Inflammatory macrophage treated with lipopolysaccharide for 4 hours (primary cell): Measurements from ENCODE around the gene PPP3CA.

Experiments used
- DNase-seq: peaks from one replicate; pipeline ENCODE4 v3.0.0-alpha.2; 2020

PPP3CA gene

DNA sequence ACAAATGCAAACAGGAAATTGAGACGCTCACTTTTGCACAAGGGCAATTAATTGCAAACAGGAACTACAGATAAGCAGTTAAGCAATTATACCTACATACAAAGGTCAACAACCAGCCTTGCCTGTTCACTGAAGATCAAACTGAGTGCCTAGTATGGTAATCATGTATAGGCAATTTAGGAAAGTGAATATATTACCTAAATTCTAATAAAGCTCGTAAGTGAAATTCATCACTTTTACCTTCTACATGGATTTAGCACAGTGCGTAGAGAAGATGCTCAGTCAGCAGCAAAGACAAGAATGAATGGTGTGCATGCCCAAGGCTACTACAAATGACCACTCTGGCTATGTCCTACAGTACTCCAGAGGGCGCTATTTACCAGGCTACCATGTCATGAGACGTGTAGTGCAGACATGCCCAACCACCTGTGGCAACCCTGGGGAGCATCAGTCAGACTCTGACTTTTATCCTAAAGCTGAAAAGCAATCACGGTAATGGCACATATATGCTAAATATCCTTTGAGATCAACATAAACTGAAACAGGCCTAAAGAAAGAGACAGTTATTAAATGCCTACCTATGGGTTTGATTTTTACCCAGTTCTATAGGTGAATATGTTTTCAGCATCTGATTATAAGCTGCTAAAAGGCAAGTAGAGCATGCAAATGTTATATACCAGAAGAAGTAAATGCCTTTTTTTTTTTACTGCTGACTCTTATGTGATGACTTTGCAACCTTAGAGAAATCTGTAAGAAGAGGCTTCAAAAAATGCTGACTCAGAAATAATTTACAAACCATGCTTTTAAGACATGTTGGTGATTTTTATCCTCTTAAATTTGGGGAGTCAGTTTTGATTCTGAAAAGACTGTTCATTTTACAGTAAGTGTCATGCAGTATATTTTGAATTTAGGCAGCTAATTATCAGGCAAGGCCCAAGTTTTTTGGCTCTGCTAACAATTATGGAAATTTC lies 178.0 kb downstream of the PPP3CA start:
- DNase-seq, result peak; percentile 77

DNA sequence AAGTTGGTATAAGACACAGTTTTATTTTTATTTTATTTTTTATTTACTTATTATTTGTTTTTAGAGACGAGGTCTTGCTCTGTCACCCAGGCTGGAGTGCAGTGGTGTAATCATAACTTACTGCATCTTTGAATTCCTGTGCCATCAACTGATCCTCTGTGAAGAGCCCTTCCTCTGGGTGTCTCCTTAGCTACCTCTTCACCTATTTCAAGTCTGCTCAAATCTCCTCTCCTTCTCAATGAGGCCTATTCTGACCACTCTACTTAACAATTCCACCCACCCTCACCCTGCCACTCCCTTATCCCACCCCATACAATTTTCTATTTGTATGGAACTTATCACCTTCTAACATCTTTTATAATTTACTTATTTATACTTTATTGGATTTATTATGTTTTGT lies 183.4 kb downstream of the PPP3CA start:
- DNase-seq, result no peak

GRCh38 chr4:101162990-101163380 lies 184.3 kb downstream of the PPP3CA start:
- DNase-seq, result no peak

DNA sequence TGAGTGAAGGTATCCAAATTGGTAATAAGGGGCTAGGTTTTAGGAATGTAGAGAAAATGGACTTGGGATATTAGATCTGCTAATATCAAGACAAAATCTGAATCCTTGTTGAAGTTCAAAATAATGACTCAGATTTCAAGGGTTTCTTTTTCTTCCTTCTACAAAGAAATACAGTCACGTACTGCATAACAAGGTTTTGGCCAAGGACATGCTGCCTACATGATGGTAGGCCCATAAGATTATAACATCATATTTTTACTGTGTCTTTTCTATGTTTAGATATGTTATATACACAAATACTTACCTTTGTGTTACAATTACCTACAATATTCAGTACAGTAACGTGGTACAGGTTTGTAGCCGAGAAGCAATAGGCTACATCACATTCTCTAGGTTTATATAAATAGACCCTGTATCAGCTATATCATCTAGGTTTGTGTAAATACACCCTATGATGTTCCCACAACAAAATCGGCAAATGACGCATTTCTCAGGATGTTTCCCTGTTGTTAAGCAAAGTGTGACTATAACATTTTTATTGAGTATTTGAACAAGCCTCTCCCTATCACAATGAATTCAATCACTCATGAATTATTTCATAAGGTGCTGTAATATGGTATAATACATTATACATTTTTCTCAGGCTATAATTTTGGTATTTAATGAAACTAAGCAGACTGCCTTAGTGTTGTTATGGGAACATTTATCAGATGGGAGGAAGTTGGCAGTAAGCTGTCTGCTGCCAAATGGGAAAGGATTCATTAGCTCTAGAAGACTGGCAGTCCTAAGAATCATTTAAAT lies 186.3 kb downstream of the PPP3CA start:
- no peak for DNase-seq

DNA sequence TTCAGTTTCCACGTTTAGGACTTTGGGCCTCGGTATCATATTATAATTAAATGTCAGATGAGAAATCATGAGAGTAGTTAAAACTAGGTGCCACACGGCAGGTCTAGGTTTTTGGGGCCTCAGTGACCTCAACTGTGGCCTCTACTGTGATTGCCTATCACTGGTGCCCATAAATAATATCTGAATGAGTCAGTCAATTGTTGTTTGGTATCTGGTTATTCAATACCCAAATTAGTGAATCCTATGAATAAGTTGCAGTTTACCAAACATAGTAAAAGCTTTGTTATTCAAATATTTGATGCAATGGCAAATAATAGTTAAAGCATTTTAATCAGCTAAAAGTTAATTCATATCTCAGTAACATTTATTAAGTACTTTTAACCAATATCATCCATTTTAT lies 188.8 kb downstream of the PPP3CA start:
- DNase-seq, result no peak

DNA sequence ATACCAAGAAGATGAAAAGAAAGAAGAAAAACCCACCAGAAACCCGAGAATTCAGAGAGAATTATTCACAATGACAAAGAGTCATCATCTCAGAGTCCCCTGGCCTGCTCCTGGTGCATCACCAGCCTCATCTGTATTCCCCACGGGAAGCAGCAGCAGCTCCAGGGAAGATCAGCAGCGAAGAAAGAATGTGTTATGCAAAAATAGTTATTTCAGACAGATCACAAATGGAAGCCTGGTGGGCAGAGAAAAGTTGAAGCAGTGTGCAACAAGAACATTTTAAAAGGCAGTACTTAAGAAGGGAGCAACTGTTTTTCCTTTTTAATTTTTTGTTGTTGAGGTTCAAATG lies 189.2 kb downstream of the PPP3CA start:
- no peak for DNase-seq

DNA sequence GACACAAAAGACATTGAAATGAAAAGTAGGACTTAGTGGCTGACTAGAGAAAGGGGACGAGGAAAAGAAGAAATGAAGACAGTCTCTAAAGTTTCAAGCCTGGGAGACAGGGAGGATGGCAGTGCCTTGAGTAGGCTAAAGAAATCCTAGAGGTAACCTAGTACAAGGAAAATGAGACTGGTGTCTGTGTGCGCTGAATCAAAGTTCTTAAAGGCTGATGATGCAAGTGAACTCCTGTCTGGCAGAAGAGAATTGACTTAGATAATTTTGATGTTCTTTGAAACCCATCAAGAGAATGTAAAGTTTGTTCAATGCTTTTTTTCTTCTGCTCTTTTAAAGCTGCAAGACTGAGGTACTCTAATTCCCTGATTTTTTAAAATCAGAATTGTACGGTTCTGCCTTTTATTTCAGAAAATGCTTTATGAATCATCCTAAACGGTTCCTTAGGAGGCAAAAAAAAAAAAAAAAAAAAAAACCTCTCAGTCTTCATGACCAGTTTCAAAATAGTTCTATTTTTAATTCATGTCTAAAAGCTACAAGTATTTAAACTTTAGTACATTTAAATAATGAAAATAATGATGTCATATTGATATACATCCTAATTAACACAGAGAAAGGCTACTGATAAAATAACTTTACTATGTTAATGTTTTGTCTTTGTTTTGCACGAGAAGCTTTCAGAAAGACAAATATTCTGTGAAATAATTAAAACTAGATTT lies 189.8 kb downstream of the PPP3CA start:
- no peak for DNase-seq

DNA sequence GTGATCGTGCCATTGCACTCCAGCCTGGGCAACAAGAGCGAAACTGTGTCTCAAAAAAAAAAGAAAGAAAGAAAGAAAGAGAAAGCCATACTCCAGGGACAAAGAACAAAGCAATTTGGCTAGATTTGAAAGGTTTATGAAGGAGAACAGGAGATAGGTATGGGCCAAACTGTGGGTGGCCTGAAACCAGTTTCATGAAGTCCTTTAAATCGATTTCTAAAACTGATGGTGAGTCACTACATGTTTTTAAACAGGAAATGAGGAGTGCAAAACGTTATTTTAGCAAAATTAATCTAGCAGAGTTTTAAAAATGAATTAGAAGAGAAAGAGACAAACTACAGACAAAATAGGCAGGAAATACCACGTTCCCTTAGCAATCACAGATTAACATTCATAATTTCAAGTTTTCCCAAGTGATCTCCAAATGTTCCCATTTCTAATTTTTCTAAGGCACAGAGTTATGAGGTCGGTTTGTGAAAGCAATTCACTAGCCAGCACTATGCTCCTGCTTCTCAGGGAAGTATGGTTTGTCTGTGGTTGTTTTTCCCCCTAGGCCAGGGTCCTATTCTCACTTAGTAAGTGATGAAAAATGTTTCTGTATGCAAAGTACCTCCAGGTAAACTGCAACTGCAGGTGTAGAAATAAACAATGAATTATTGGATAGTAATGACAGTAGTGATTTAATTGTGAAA lies 190.6 kb downstream of the PPP3CA start:
- no peak for DNase-seq

DNA sequence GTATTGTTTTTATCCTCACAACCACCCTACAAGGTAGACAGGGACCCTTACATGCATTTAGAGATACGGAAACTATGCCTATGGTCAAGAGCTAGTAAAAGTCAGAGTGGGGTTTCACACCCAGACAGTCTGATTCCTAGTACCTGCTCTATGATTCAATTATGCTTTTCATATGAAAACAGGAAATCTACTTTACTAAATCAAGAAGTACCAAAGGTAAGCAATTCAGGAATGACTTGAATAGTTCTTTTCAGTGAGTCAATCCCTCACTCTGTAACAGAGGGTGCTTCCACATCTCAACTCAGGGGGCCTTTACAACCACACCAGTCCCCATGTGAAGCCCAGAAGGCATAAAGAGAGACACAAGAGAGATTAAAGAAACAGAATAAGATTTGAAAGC lies 191.4 kb downstream of the PPP3CA start:
- DNase-seq, result no peak

GRCh38 chr4:101155368-101155767 lies 192.0 kb downstream of the PPP3CA start:
- DNase-seq, result no peak

DNA sequence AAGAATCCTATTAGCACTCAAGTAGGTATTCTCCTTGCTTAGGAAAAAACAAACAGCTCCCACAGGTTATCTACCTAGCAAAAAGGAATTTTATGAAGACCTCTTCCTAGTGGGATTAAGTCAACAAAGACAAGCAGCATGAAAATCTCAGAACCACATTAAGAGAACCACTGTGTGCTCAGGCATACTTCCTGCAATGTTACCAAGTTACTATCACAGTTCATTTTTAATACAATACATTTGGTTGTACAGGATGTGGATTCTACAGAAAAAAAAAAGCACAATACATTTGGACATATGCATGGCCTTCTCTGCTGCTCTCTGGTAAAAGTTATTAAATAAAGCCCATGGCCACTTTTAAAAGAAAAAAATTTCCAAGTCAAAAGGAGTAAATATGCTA lies 193.7 kb downstream of the PPP3CA start:
- no peak for DNase-seq

DNA sequence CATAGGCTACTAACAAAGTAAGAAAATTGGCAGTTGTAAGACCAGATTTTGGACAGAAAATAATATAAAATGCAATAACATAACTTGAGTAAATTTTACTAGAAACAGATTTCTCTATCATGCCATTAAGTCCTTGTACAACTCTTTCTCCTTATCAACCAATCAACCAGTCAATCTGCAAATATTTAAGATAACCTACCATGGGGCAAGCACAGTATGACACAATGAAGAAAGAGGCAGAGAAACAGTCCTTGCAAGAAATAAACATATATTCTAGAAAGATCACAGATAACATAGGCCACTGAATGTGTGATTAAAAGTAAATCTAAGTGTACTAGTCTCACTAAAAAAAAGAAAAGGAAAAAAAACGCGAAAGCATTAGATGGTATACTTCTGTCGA lies 194.8 kb downstream of the PPP3CA start:
- DNase-seq, result no peak

DNA sequence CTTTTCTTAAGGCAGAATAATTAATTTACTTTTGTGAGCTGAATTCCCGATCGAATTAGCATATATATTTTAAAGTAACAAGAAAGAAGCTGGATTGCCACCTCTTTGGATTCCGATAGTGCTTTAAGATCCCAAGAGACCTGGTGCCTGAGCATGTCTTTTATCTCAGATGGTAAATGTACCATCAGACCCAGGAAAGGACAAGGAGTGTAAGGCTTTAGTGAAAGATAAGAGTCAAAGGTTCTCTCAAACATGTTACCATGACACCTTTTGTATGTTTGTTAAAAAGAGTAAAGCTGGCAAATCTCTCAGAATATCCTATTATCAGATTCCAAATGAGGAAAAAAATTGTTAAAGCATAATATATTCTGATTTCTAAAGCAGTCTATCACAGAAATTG lies 198.8 kb downstream of the PPP3CA start:
- DNase-seq, result no peak

DNA sequence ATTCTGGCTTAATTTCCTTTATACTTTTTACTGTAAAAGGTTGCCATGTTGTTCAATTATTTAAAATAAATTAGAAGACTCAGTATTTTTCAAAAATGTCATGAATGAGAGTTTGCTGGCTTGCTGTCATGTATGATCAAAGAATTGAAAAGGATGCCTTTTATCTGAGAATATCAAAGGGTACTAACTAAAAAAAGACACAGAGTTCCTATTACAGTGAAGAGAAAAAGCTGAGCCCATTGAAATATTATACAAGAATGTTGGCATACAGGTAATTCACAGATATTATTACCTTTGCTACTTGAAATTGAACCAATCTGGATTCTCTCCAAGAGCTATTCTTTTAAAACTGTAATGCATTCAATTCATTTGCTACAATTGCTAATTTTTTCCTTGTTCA lies 200.0 kb downstream of the PPP3CA start:
- no peak for DNase-seq

GRCh38 chr4:101145021-101145420 lies 202.3 kb downstream of the PPP3CA start:
- peak; percentile 87 for DNase-seq

DNA sequence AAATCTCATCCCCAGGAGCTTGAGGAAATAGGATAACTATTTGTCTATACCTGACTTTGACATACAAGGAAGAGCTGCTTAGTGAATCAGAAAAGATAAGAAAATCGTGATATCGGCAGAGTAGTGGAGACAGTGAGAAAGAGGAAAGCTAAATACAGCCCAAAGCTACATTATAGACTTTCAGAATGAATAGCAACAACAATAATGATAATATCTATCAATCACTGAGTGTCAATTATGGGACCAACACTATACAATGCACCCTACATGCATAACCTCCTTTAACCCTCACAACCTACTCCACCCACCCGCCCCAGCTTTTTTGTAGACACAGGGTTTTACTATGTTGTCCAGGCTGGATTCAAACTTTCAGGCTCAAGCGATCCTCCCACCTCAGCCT lies 205.1 kb downstream of the PPP3CA start:
- no peak for DNase-seq

GRCh38 chr4:101141855-101142254 lies 205.5 kb downstream of the PPP3CA start:
- DNase-seq, result no peak

DNA sequence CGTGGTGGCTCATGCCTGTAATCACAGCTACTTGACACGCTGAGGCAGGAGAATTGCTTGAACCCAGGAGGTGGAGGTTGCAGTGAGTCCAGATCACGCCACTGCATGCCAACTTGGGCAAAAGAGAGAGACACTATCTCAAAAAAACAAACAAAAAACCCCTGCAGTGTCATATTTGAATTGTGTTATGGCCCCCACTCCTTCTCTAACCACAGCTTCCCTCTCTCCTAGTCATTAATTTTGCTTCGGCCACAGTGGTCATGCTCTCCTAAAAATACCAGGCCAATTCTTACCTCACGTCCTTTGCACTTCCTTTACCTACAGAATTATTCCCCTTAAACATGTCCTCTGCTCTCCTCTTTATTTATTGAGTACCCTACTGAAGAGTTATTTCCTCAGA lies 206.1 kb downstream of the PPP3CA start:
- peak; percentile 57 for DNase-seq

DNA sequence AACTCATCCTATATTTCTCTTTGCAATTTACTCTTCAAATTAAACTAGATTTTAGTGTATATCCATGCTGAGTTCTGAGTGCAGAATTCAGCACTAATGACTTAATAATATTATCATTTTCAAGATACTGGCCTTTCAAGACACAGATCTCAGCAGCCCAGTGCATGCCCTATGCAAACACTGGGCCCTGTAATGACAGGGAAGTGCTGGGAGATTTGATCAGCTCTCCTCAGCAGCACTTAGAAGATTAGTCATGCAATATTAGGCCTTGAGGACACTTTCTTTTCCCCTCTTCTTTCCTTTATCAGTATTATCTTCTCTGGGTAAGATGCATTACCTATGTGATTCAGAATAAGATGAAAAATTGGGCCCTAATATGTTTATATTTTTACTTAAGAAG lies 207.1 kb downstream of the PPP3CA start:
- DNase-seq, result peak; percentile 26

DNA sequence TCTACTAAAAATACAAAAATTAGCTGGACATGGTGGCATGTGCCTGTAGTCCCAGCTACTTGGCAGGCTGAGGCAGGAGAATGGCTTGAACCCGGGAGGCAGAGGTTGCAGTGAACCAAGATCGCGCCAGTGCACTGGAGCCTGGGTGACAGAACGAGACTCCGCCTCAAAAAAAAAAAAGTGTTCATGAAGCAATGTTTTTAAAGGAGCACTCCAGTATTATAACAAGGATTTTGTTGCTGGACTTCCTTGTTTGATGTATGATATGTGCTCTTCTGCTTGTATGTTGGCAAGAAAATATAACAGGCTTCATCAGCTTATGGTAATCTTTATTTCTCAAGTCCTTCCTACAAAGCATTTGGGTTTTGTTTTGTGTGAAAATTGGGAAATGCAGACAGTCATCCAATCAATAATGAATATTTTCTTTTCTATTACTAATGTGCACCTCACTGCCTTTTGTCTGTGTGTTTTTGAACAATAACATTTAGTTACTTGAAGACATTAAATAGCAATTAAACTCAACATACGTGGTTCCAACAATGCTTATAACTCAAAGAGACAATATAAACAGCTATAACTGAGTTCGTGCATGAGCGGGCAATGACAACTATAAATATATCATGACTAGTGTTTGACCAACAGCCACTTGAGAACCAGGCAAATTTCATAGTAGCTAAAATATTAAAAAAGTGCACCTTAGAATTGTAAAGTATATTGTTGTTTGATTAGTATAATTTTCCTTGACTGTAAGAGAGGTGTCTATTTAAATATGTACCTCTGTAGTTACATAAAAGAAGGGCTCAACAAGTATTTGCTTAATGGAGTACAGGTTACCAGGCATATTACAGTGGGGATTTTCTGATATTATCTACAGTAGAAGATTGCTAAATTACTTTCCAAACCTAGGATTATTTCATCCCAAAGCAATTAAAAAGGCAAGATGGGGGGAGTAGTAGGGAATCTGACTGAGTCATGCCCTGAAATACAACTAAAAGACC lies 210.7 kb downstream of the PPP3CA start:
- no peak for DNase-seq

DNA sequence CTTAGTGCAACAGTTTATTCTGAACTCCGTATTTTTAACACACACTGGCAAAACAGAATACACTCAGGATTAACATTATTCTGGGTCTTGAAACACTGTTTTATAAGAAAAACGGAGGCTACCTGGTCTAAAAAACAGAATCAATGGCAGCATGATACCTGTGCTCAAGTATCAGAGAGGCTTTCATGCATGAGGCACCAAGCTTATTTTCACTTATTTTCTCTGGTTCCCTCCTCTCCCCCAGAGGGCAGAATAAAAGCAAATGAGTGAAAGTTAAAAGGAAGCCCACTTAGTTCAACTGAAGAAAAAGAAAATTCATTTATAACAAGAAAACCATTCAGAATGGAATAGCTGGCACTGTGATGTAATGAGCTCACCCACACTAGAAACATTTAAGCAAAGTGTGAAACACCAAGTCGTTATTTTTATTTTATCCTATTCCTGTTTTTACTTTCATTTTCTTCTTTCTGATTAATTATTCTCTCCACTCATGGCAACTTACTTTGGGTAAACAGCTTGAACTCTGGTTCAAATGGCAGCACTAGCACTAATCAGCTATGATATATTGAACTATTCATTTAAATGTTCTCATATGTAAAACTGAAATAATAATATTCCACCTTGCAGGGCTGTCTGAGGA lies 211.8 kb downstream of the PPP3CA start:
- DNase-seq, result peak; percentile 54
